Stimulated activated CD4-positive, alpha-beta T cell treated with anti-CD3 and anti-CD28 coated beads, Interleukin-4, amount 100 ng/mL, for 4 hours (primary cell): ENCODE measurements around the gene PLPPR2.
A peak's percentile ranks its signal among the peaks of the same experiment; 100 is the strongest.
"Not testable (repeated sequence)": the region's sequence is repeated elsewhere in the genome, so short reads cannot be mapped to it uniquely, and the experiment has no call there.

Source experiments
- DNase-seq, 2 experiments: peaks; one replicate each; pipeline ENCODE4 v3.0.0-alpha.2; 2020

PLPPR2 gene

GRCh38 chr19:11355160-11356073, at the start of gene PLPPR2:
Gene PLPPR2, plus strand, starts transcription at chr19:11355432. Its CDS starts 2,242 bp downstream, at chr19:11357674.
- DNase-seq, result peak; percentile 81 to 82

- no peak for DNase-seq
Measured at GRCh38 chr19:11306337-11306736, 48.9 kb upstream of the PLPPR2 start.

GRCh38 chr19:11320278-11320995, 34.8 kb upstream of the PLPPR2 start:
- DNase-seq, result not testable (repeated sequence)

DNA sequence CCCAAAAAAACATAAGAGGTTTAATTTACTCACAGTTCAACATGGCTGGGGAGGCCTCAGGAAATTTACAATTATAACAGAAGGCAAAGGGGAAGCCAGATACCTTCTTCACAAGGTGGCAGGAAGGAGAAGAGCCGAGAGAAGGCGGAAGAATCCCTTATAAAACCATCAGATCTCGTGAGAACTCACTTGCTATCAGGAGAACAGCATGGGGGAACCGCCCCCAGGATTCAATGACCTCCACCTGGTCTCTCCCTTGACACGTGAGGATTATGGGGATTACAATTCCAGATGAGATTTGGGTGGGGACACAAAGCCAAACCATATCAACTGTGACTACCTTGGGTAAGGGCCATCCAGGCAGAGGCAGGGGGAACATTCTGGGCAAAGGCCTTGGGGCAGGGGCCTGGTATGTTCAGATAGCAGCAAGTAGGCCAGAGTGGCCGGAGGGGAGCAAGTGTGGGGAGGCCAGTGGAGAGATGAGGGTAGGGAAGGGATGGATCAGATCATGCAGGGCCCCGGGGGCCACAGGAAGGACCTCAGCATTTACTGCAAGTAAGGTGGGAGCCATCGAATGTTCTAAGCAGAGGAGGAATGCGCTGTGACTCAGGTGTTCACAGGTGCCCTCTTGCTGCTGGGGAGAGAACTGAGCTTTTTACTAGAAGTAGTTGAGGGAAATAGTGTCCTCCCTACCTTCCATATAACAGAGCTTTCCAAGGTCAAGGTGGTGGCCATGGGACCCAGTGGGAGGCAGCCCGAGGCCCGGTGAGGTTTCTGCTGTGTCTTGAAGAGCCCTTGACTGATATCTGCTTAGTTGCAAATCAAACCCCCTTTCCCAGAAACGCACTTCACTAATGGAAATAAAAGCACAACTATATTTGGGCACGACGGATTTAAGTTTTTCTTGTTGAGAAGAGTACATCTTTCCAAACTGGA, 33.8 kb upstream of the PLPPR2 start:
- DNase-seq, result no peak

DNA sequence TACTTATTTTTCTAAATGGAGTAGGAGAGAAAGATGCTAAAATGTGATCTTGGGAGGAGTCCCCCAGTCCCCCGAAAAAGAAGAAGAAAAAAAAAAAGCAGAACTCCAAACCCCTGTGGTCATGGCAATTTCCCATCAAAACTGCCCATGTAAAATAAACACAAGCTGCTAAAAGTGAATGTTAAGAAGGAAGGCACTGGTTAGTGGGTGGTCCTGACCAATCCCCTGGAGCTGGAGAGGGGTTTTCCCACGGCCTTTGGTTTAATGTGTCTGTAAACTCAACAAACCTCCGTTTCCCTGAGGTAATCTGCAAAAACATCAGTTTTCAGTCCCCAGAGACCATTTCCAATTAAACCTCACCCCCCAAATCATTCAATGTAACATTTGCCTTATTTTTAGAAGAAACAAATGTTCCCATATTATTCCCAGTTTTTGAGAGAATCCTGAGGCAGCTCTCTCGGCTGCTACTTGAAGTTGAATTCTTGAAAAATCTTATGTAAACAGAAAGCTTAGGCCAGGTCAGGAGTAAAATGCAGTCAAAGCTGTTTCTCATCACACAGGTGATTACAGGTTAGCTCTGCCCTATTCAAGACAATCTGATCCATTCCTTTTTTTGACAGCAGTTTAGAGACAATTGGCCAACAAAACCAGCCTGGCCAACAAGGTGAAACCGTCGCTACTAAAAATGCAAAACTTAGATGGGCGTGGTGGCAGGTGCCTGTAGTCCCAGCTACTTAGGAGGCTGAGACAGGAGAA, 32.8 kb upstream of the PLPPR2 start:
- DNase-seq, result no peak

- DNase-seq, result no peak
Measured at GRCh38 chr19:11323601-11324078, 31.6 kb upstream of the PLPPR2 start.

GRCh38 chr19:11324079-11324661, 31.1 kb upstream of the PLPPR2 start:
- DNase-seq, result peak in 1 of 2 experiments; percentile 10

GRCh38 chr19:11324748-11325389, 30.4 kb upstream of the PLPPR2 start:
- DNase-seq, result no peak

- no peak for DNase-seq
Measured at GRCh38 chr19:11325544-11325943, 29.7 kb upstream of the PLPPR2 start.

GRCh38 chr19:11330127-11330526, 25.1 kb upstream of the PLPPR2 start:
- DNase-seq, result no peak

DNA sequence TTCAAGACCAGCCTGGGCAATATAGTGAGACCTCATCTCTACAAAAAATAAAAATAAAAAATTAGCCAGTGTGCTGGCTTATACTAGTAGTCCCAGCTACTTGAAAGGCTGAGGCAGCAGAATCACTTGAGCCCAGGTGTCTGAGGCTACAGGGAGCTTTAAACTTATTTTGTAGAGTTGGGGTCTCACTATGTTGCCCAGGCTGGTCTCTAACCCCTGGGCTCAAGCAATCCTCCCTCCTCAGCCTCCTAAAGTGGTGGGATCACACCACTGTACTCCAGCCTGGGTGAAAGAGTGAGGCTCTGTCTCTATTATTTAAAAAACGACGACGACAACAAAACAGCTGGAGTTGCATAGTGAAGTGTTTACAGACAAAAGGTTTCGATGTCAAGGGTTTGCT, 23.7 kb upstream of the PLPPR2 start:
- no peak for DNase-seq

DNA sequence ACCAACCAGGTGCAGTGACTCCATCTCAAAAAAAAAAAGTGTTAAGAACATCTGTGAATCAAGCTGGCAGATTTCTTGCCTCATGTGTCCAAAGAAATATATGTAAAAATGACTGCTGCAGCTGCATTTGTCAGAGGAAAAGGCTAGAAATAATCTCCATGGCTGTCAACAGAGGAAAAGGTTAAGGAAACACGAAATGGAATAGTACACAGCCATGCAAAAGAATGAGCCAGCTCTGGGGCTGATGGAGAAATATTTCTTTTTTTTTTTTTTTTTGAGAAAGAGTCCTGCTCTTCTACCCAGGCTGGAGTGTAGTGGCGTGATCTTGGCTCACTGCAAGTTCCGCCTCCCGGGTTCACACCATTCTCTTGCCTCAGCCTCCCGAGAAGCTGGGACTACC, 22.4 kb upstream of the PLPPR2 start:
- DNase-seq, result no peak

- not testable (repeated sequence) for DNase-seq
Measured at GRCh38 chr19:11333838-11334237, 21.4 kb upstream of the PLPPR2 start.

- DNase-seq, result no peak
Measured at GRCh38 chr19:11335449-11336146, 19.6 kb upstream of the PLPPR2 start.

- no peak for DNase-seq
Measured at GRCh38 chr19:11337080-11337479, 18.2 kb upstream of the PLPPR2 start.

DNA sequence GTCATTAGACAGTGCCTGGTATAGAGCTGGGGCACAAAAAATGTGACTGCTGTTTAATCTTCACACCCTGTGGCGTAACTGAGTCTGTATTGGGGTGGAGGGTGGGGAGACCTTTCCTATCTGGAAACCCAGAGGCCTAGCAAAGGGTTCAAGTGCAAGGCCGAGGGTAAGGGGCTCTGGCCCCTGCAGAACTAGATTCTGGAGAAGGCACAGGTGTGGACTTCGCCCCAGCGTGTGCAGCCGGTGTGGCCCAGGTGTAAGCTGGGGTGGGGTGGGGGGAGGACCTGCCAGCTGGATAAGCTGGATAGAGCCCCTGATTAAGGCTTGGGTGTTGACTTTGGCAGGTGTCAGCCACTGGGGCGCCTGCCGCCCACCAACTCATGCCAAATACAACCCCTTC, 17.1 kb upstream of the PLPPR2 start:
- no peak for DNase-seq

DNA sequence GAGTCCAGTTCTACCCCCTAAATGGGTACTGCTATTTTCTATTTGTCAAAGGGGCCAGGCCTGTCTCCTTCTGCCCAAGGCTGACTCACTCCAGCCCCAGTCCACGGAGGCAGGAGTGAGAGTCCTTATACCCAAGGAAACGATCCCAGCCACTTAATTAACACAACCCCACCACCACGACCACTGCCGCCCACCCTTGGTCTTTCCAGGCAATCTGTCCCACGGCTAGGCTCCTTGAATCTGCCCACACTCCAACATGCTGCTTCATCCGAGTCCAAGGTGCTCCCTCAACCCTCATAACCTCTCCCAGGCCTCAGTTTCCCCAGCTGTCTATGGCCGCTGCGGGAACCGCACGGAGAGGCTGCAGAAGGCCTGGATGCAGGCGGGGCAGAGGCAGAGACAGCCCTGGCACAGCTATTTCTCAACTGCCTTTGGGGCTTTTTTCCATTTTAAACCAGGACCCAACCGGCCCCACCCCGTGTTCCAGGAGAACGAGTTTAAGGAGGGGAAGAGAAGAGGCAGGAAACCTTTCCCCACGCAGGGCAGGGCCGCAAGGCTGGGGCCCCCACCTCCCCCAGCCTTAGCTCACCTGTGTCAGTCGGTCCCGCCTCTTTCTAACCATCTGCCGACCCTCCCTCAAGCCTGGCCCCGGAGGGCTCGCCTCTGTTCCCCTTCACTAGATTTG, 16.5 kb upstream of the PLPPR2 start:
- DNase-seq, result no peak

DNA sequence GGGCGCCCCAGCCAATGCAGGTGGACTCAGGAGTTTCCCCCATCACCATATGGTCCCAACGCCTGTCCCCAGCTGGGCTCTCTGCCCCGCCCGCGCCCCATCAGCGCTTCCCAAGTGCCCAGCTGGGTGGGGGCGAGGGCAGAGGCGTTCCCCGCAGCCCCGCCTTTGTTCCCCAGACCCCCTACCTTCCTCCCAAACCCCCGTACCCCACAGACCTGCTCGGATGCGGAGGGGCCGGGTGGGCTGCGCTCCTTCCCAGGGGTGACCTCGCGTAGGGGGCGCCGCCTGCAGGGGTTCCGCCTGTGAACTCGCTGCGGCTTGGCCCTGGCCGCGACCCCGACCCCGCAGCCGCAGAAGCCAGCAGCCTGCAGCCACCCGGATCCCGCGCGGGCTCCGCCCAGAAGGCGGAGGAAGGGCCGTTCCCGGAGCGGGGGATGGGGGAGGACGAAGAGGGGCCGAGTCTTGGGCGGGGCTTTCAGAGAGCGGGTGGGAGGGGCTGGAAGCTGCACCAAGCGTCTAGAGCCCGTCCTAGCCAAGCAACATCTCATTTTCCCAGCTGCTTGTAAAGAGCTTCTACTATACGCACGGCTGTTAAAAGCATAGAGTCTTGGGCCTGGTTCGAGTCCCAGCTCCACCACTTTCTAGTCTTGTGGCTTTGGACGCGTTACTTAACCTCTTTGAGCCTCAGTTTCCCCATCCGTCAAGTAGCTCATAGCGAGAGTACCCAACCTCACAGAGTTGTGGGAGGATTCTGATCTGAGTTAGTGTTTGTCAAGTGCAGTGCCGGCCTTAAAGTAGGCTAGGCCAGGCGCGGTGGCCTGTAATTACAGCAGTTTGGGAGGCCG, 15.8 kb upstream of the PLPPR2 start, which contains the start of gene RAB3D:
Gene RAB3D (minus strand): TSS at position 404 of the 845 bp plus-strand sequence. CDS start 2,258 bp downstream, outside the sequence.
- DNase-seq, result peak; percentile 80 to 86

- DNase-seq, result not testable (repeated sequence)
Measured at GRCh38 chr19:11340099-11340467, 15.1 kb upstream of the PLPPR2 start.
